Retinal pigment epithelial cell (primary cell): ENCODE measurements around the gene ALDH5A1.

Experiments used
- DNase-seq: peaks from one replicate; pipeline ENCODE4 v3.0.0-alpha.2; 2010; ENCODE audit warnings: low read depth
- H3K4me3 ChIP-seq: 2 replicates; pipeline ENCODE4 v1.5.1; 2011; ENCODE audit warnings: mild to moderate bottlenecking, low read length, control low read depth, moderate library complexity
- CTCF ChIP-seq: conservative IDR thresholded peaks from 2 replicates; pipeline ENCODE4 v1.5.1; 2011; ENCODE audit warnings: low read depth, low read length, control low read depth, inconsistent platforms

Gene ALDH5A1

GRCh38 chr6:24469811-24470210 lies 25.0 kb upstream of the ALDH5A1 start:
- no peak for TF ChIP-seq CTCF
- no peak overlapping the region for H3K4me3 ChIP-seq
- no peak for DNase-seq

- TF ChIP-seq CTCF = no peak
- no peak overlapping the region for H3K4me3 ChIP-seq
- no peak for DNase-seq
Measured at GRCh38 chr6:24472181-24472580, 22.6 kb upstream of the ALDH5A1 start.

DNA sequence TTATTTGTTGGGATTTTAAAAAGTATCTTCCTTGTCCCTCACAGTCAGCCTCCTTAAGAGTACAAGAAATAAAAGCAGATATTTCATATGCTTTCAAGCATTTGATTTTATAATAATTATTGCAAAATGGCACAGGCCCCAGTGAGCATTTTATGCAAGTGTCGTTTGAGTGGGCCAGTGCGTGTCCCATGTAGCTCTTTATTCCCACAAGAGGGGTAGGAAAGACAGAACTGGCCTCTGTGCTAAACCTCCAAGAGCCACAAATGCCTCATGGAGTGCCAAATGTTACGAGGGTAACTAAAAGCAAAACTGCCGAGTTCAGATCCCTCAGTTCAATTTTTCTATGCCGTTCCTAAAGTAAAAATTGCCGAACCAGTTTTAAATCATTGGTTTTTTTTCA lies 18.1 kb upstream of the ALDH5A1 start:
- no peak for TF ChIP-seq CTCF
- DNase-seq = no peak
- no peak overlapping the region for H3K4me3 ChIP-seq

DNA sequence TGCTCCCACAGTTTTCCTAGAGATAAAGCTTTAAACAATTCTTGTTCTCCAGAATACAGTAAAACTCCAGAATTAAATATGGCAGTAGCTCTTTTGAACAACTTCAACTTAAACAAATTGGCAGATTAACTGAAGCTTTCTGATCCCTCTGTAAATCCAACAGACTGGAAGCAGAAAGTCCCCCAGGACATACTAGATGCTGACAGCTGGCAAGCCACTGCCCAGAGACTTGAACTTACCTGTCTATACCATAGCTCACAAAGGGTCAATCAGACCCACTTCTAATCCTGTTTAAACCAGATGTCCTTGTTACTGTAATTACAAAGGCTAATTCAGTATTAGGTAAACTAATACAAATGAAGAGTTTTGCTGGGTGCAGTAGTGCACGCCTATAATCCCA lies 17.7 kb upstream of the ALDH5A1 start:
- DNase-seq = no peak
- TF ChIP-seq CTCF = no peak
- H3K4me3 ChIP-seq = no peak overlapping the region

- no peak overlapping the region for H3K4me3 ChIP-seq
- DNase-seq = no peak
- no peak for TF ChIP-seq CTCF
Measured at GRCh38 chr6:24478903-24479302, 15.9 kb upstream of the ALDH5A1 start.

DNA sequence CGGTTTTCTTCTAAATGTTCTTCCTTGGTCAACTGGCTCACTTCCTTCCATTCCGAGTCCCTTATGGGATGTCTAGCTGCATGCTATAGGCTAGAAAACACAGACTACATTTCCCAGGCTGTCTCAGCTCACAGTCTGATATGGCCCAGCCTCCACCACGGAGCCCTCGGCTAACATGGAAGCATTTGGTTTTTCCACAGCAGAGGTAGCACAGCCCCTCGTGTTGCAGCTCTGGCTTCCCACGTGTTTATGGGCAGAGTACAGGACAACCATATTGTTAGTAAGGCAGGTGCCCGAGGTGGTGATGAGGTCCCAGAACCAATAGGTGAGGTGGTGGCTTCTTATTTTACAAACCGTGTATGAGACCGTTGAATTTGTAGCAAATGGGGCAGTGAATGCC lies 14.1 kb upstream of the ALDH5A1 start:
- no peak overlapping the region for H3K4me3 ChIP-seq
- no peak for DNase-seq
- no peak for TF ChIP-seq CTCF

- DNase-seq = no peak
- no peak overlapping the region for H3K4me3 ChIP-seq
- no peak for TF ChIP-seq CTCF
Measured at GRCh38 chr6:24481449-24481848, 13.3 kb upstream of the ALDH5A1 start.
